ENCODE results near the gene RERE. TPM values are rescaled to one million over a fixed set of nuclear protein-coding genes. Genes with fewer than 3 reads are reported as not detected.

The RERE gene
- total and polyA plus RNA-seq, 2 experiments from 2014 or later: 148 to 170 TPM

GRCh38 chr1:8671306-8671917, 146.0 kb downstream of the RERE start:
- Histone ChIP-seq H3K27ac (ENCODE audit: low read depth) (no peak overlapping the region), H3K4me2 (no peak overlapping the region), H4K20me1 (replicated peaks; ENCODE audit: insufficient read depth) (peaks cover 83% of the 10 kb centered on the region), H3K79me2 (replicated peaks; ENCODE audit: insufficient read depth) (peaks cover 100% of the 10 kb centered on the region), H3K4me3 (no peak overlapping the region), H3K9me2 (ENCODE audit: insufficient read depth) (no peaks in the 10 kb centered on the region), H3K4me1 (ENCODE audit: insufficient read depth) (peaks cover 32% of the 10 kb centered on the region), H2AFZ (no peak overlapping the region), H3K36me3 (ENCODE audit: insufficient read depth) (no peaks in the 10 kb centered on the region), H3K27me3 (ENCODE audit: insufficient read depth) (no peaks in the 10 kb centered on the region), H3F3A (replicated peaks; ENCODE audit: low read depth) (no peaks in the 10 kb centered on the region)
- Mint-ChIP-seq H3K27me3 (ENCODE audit: insufficient read depth, low read depth, poor library complexity) (peaks cover 4% of the 10 kb centered on the region), H3K9me3 (no peaks in the 10 kb centered on the region), H3K27ac (no peak overlapping the region), H3K4me1 (peaks cover 53% of the 10 kb centered on the region), H3K4me3 (no peak overlapping the region), H3K36me3 (ENCODE audit: low read depth) (no peaks in the 10 kb centered on the region)
- ATAC-seq (peak; percentile 64), DNase-seq (ENCODE audit: low spot score) (peak; percentile 77)
- peak; percentile 76 to 80 for TF ChIP-seq CTCF (conservative IDR thresholded peaks at IDR 0.05; ENCODE audit: low read depth in 2 of 2)
- TF ChIP-seq ZNF331 (CRISPR knock-in tag; IDR thresholded peaks at IDR 0.05; ENCODE audit: low read depth): no peak

GRCh38 chr1:8670371-8670818, 147.0 kb downstream of the RERE start:
- Mint-ChIP-seq H3K27me3 (ENCODE audit: insufficient read depth, low read depth, poor library complexity) (peaks cover 4% of the 10 kb centered on the region), H3K36me3 (ENCODE audit: low read depth) (no peaks in the 10 kb centered on the region), H3K4me1 (peaks cover 51% of the 10 kb centered on the region), H3K4me3 (no peak overlapping the region), H3K9me3 (no peaks in the 10 kb centered on the region), H3K27ac (peak overlapping the region; percentile 5)
- ATAC-seq (no peak; the same call in 2 of the 3 replicates), DNase-seq (ENCODE audit: low spot score) (no peak)
- no peak overlapping the region for H2AFZ ChIP-seq
- no peaks in the 10 kb centered on the region for H3K27me3 ChIP-seq (ENCODE audit: insufficient read depth)
- no peak overlapping the region for H3K27ac ChIP-seq (ENCODE audit: low read depth)
- H3F3A ChIP-seq (replicated peaks; ENCODE audit: low read depth): no peaks in the 10 kb centered on the region
- H3K79me2 ChIP-seq (replicated peaks; ENCODE audit: insufficient read depth): peaks cover 100% of the 10 kb centered on the region
- peaks cover 42% of the 10 kb centered on the region for H3K4me1 ChIP-seq (ENCODE audit: insufficient read depth)
- H3K4me3 ChIP-seq: no peak overlapping the region
- H3K36me3 ChIP-seq (ENCODE audit: insufficient read depth): no peaks in the 10 kb centered on the region
- H4K20me1 ChIP-seq (replicated peaks; ENCODE audit: insufficient read depth): peaks cover 83% of the 10 kb centered on the region
- no peaks in the 10 kb centered on the region for H3K9me2 ChIP-seq (ENCODE audit: insufficient read depth)
- no peak overlapping the region for H3K4me2 ChIP-seq
- TF ChIP-seq CTCF (conservative IDR thresholded peaks at IDR 0.05; ENCODE audit: low read depth in 2 of 2) (no peak), POLR2AphosphoS5 (IDR thresholded peaks at IDR 0.05; ENCODE audit: low read depth) (no peak), JUNB (IDR thresholded peaks at IDR 0.05; ENCODE audit: unreplicated experiment) (no peak), ZNF331 (CRISPR knock-in tag; IDR thresholded peaks at IDR 0.05; ENCODE audit: low read depth) (no peak), CREB1 (CRISPR knock-in tag; IDR thresholded peaks at IDR 0.05; ENCODE audit: low read depth) (no peak), REST (IDR thresholded peaks at IDR 0.05; ENCODE audit: unreplicated experiment) (no peak), EZH2phosphoT487 (IDR thresholded peaks at IDR 0.05; ENCODE audit: unreplicated experiment) (no peak), STAT1 (IDR thresholded peaks at IDR 0.05; ENCODE audit: unreplicated experiment) (no peak)
